MG63 (cell line): Measurements from ENCODE around the gene ETV6. TPM values are rescaled to one million over a fixed set of nuclear protein-coding genes. Genes with fewer than 3 reads are reported as not detected.

Experiments used
- DNase-seq: peaks from one replicate; pipeline ENCODE4 v3.0.0-alpha.2; 2020
- H3K27me3 ChIP-seq: fragments of 250-450 bp; sonication (Bioruptor Pico); 2 replicates; pipeline ENCODE4 v1.5.1; 2020; ENCODE audit warnings: mild to moderate bottlenecking, moderate library complexity
- H3K36me3 ChIP-seq: fragments of 250-450 bp; sonication (Bioruptor Pico); 2 replicates; pipeline ENCODE4 v1.5.1; 2020; ENCODE audit warnings: mild to moderate bottlenecking, moderate library complexity
- H3K4me3 ChIP-seq: fragments of 250-450 bp; sonication (Bioruptor Pico); 2 replicates; pipeline ENCODE4 v1.5.1; 2020; ENCODE audit warnings: mild to moderate bottlenecking, moderate library complexity
- H3K9me3 ChIP-seq: fragments of 250-450 bp; sonication (Bioruptor Pico); 2 replicates; pipeline ENCODE4 v1.5.1; 2020; ENCODE audit warnings: mild to moderate bottlenecking, moderate library complexity
- total RNA-seq: library from RNA; depleted of rRNA; stranded (reverse); fragments of >200 nt; shearing (Covaris generic); gene quantifications from 2 replicates; pipeline ENCODE4 v1.2.3, GENCODE V29; 2014; ENCODE audit warnings: low replicate concordance

Gene ETV6
- total RNA-seq, 1 experiment from 2014 or later, result 3.0 TPM

- no peak overlapping the region for H3K4me3 ChIP-seq
- H3K36me3 ChIP-seq, result no peaks in the 10 kb centered on the region
- DNase-seq, result no peak
- no peaks in the 10 kb centered on the region for H3K9me3 ChIP-seq
- no peaks in the 10 kb centered on the region for H3K27me3 ChIP-seq
Measured at GRCh38 chr12:11763760-11764520, 114.5 kb downstream of the ETV6 start.

GRCh38 chr12:11764837-11765236, 115.4 kb downstream of the ETV6 start:
- no peak for DNase-seq
- Histone ChIP-seq H3K36me3 (no peaks in the 10 kb centered on the region), H3K9me3 (no peaks in the 10 kb centered on the region), H3K27me3 (no peaks in the 10 kb centered on the region), H3K4me3 (no peak overlapping the region)

GRCh38 chr12:11765421-11765816, 115.9 kb downstream of the ETV6 start:
- H3K27me3 ChIP-seq, result no peaks in the 10 kb centered on the region
- no peak overlapping the region for H3K4me3 ChIP-seq
- H3K9me3 ChIP-seq, result no peaks in the 10 kb centered on the region
- no peak for DNase-seq
- H3K36me3 ChIP-seq, result no peaks in the 10 kb centered on the region

- no peak for DNase-seq
- no peaks in the 10 kb centered on the region for H3K9me3 ChIP-seq
- H3K36me3 ChIP-seq, result no peaks in the 10 kb centered on the region
- H3K27me3 ChIP-seq, result no peaks in the 10 kb centered on the region
- H3K4me3 ChIP-seq, result no peak overlapping the region
Measured at GRCh38 chr12:11765817-11766794, 116.6 kb downstream of the ETV6 start.

- DNase-seq, result no peak
- H3K27me3 ChIP-seq, result no peaks in the 10 kb centered on the region
- H3K9me3 ChIP-seq, result no peaks in the 10 kb centered on the region
- H3K36me3 ChIP-seq, result no peaks in the 10 kb centered on the region
- H3K4me3 ChIP-seq, result no peak overlapping the region
Measured at GRCh38 chr12:11767029-11767724, 117.7 kb downstream of the ETV6 start.

GRCh38 chr12:11767798-11768197, 118.3 kb downstream of the ETV6 start:
- no peaks in the 10 kb centered on the region for H3K36me3 ChIP-seq
- no peak overlapping the region for H3K4me3 ChIP-seq
- H3K9me3 ChIP-seq, result no peaks in the 10 kb centered on the region
- DNase-seq, result no peak
- H3K27me3 ChIP-seq, result no peaks in the 10 kb centered on the region

GRCh38 chr12:11768233-11768965, 118.9 kb downstream of the ETV6 start:
- H3K27me3 ChIP-seq, result no peaks in the 10 kb centered on the region
- no peaks in the 10 kb centered on the region for H3K9me3 ChIP-seq
- H3K4me3 ChIP-seq, result no peak overlapping the region
- no peaks in the 10 kb centered on the region for H3K36me3 ChIP-seq
- no peak for DNase-seq

GRCh38 chr12:11769723-11770514, 120.4 kb downstream of the ETV6 start:
- no peaks in the 10 kb centered on the region for H3K9me3 ChIP-seq
- H3K4me3 ChIP-seq, result no peak overlapping the region
- H3K36me3 ChIP-seq, result no peaks in the 10 kb centered on the region
- no peak for DNase-seq
- H3K27me3 ChIP-seq, result no peaks in the 10 kb centered on the region

GRCh38 chr12:11771356-11771755, 121.9 kb downstream of the ETV6 start:
- Histone ChIP-seq H3K4me3 (no peak overlapping the region), H3K36me3 (no peaks in the 10 kb centered on the region), H3K27me3 (no peaks in the 10 kb centered on the region), H3K9me3 (no peaks in the 10 kb centered on the region)
- no peak for DNase-seq

- Histone ChIP-seq H3K36me3 (no peaks in the 10 kb centered on the region), H3K9me3 (no peaks in the 10 kb centered on the region), H3K4me3 (no peak overlapping the region), H3K27me3 (no peaks in the 10 kb centered on the region)
- DNase-seq, result no peak
Measured at GRCh38 chr12:11771895-11772502, 122.5 kb downstream of the ETV6 start.

- H3K9me3 ChIP-seq, result no peaks in the 10 kb centered on the region
Measured at GRCh38 chr12:11773889-11774677, 124.6 kb downstream of the ETV6 start.

GRCh38 chr12:11774821-11775220, 125.3 kb downstream of the ETV6 start:
- DNase-seq, result no peak
- Histone ChIP-seq H3K9me3 (no peaks in the 10 kb centered on the region), H3K27me3 (no peaks in the 10 kb centered on the region), H3K36me3 (no peaks in the 10 kb centered on the region), H3K4me3 (no peak overlapping the region)

More at GRCh38 chr12:11773889-11774677, 124.6 kb downstream of the ETV6 start:
- Histone ChIP-seq H3K27me3 (no peaks in the 10 kb centered on the region), H3K36me3 (no peaks in the 10 kb centered on the region), H3K4me3 (no peak overlapping the region)
- no peak for DNase-seq

- Histone ChIP-seq H3K27me3 (no peaks in the 10 kb centered on the region), H3K4me3 (no peak overlapping the region), H3K36me3 (no peaks in the 10 kb centered on the region), H3K9me3 (no peaks in the 10 kb centered on the region)
- no peak for DNase-seq
Measured at GRCh38 chr12:11776316-11776715, 126.8 kb downstream of the ETV6 start.

GRCh38 chr12:11777451-11777850, 128.0 kb downstream of the ETV6 start:
- Histone ChIP-seq H3K36me3 (no peaks in the 10 kb centered on the region), H3K9me3 (no peaks in the 10 kb centered on the region), H3K4me3 (no peak overlapping the region), H3K27me3 (no peaks in the 10 kb centered on the region)
- DNase-seq, result no peak

GRCh38 chr12:11777962-11778361, 128.5 kb downstream of the ETV6 start:
- Histone ChIP-seq H3K4me3 (no peak overlapping the region), H3K27me3 (no peaks in the 10 kb centered on the region), H3K9me3 (no peaks in the 10 kb centered on the region), H3K36me3 (no peaks in the 10 kb centered on the region)
- DNase-seq, result no peak
